Astrocyte of the spinal cord (primary cell): Measurements from ENCODE around the gene STIM1.
A peak's percentile ranks its signal among the peaks of the same experiment; 100 is the strongest.

ENCODE experiments used
- DNase-seq: peaks from one replicate; pipeline ENCODE4 v3.0.0; 2011; ENCODE audit warnings: low read depth, low spot score
- H3K4me3 ChIP-seq: 2 replicates; pipeline ENCODE4 v1.5.1; 2011; ENCODE audit warnings: low read depth, mild to moderate bottlenecking, low read length, moderate library complexity
- CTCF ChIP-seq: IDR thresholded peaks from 2 replicates; pipeline ENCODE4 v1.5.1; 2012; ENCODE audit warnings: low read depth, mild to moderate bottlenecking, low read length, inconsistent platforms
- in situ Hi-C: cut with HindIII; loops from 2 replicates; pipeline ENCODE4 v1.10.0; 2017; ENCODE audit warnings: low sequenced_read_pairs

The STIM1 gene

GRCh38 chr11:3956038-3956437 lies 100.6 kb downstream of the STIM1 start:
- in situ Hi-C loops, result no loop called here
- DNase-seq, result no peak
- no peak overlapping the region for H3K4me3 ChIP-seq
- TF ChIP-seq CTCF, result no peak

DNA sequence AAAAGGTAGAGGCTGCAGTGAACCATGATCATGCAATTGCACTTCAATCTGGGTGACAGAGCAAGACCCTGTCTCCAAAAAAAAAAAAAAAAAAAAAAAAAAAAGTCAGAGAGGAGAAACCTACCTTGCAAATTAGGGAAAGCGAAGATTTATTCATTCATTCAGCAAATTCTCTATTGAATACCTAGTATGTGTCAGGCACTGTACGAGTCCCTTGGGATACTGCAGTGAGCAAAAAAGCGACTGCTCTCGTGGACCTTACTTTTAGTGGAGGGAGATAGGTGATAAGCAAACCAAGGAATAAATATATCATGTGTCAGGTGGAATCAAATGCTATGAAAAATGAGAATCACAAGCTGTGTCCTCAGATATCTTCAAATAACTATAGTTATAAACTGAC lies 101.3 kb downstream of the STIM1 start:
- H3K4me3 ChIP-seq, result no peak overlapping the region
- TF ChIP-seq CTCF, result no peak
- in situ Hi-C loops, result no loop called here
- no peak for DNase-seq

GRCh38 chr11:3957437-3957836 lies 102.0 kb downstream of the STIM1 start:
- no peak for DNase-seq
- H3K4me3 ChIP-seq, result no peak overlapping the region
- in situ Hi-C loops, result no loop called here
- no peak for TF ChIP-seq CTCF

GRCh38 chr11:3958281-3958680 lies 102.8 kb downstream of the STIM1 start:
- in situ Hi-C loops, result no loop called here
- no peak for TF ChIP-seq CTCF
- no peak overlapping the region for H3K4me3 ChIP-seq
- no peak for DNase-seq

DNA sequence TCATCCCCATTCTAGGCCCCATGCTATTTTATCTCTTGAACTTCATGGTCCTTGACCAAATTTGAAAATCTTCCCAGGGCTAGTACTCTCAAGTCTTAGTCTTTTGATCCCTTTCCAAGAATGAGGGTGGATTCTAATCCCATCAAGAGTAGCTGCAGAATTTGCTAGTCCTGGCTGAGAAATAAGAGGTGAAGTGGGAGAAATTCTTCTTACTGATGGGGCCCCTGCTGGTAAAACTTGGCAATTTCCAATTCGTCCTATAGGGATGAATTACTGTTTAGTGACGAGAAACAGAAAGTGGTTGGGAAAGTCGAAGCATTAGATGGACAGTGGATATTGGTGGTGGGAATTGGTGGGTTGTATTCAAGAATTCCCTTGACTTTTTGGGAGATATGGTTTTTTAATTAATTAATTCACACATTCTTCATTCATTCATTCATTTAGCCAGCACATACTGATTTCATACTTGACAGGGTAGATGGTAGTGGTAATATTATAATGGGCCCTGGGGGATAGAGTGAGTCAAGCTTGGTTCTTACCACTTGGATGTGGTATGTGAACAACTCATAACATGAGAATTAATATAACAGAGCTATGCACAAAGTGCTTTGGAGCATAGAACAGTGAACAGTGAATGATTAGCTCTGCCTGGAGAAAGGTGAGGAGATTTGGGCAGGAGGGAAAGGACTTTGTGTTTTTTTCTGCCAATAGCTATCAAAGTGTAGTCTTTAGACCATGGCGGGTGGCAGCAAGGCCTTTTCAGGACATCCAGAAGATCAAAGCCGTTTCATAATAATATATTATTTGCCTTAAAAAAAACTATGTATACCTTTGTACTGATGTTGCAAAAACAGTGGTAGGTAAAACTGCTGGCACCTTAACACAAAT lies 103.8 kb downstream of the STIM1 start:
- H3K4me3 ChIP-seq, result no peak overlapping the region
- peak; percentile 77 for DNase-seq
- TF ChIP-seq CTCF, result peak; percentile 27
- in situ Hi-C loops, result no loop called here

DNA sequence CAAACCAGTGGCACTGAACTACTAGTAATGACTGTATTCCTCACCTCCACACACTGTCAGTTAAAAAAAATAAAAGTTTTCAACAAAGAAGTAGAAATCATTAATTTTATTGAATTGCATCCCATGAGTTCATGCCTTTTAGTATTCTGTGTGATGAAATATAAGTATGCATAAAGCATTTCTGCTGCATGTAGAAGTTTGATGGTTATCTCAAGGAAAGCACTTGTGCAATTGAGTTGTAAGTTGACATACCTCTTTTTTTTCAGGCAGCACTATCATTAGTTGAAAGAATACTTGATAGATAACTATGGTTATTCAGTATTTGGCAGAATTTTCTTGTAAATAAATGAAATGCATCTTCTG lies 104.4 kb downstream of the STIM1 start:
- H3K4me3 ChIP-seq, result no peak overlapping the region
- no peak for TF ChIP-seq CTCF
- no peak for DNase-seq
- in situ Hi-C loops, result no loop called here

DNA sequence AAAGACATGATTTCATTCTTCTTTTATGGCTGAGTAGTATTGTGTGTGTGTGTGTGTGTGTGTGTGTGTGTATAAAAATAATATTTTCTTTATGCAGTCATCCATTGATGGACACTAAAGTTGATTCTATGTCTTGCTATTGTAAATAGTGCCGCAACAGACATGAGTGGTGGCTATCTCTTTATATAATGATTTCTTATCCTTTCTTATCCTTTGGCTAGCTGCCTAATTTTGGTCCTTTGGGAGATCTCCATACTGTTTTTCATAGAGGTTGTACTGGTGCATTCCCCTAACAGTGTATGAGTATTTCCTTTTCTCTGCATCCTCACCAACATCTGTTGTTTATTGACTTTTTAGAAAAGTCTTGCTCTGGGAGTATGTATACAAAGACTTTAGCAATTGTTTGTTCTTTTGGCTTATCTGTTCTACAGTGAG lies 107.0 kb downstream of the STIM1 start:
- in situ Hi-C loops, result no loop called here

More for the DNA sequence above, 107.0 kb downstream of the STIM1 start:
- H3K4me3 ChIP-seq, result no peak overlapping the region
- DNase-seq, result peak; percentile 56
- TF ChIP-seq CTCF, result no peak
